Measurements from ENCODE around the gene NAGK. TPM values are rescaled to one million over a fixed set of nuclear protein-coding genes. Genes with fewer than 3 reads are reported as not detected.

The NAGK gene
- polyA plus RNA-seq, 2 donors: 356 to 374 TPM

- Histone ChIP-seq H3K9me3 (ENCODE audit: control insufficient read depth in 2 of 2, insufficient read depth in 1 of 2, low read depth in 1 of 2, low read length in 1 of 2) (no peaks in the 10 kb centered on the region), H3K4me3 (ENCODE audit: low read depth in 1 of 2, low read length in 2 of 2) (no peak overlapping the region), H3K27ac (ENCODE audit: low read depth in 2 of 2, low read length in 1 of 2) (no peak overlapping the region), H3K4me1 (ENCODE audit: control insufficient read depth in 2 of 2, insufficient read depth in 2 of 2, low read length in 1 of 2) (no peaks in the 10 kb centered on the region), H3K27me3 (ENCODE audit: control insufficient read depth in 1 of 2, insufficient read depth in 2 of 2, low read length in 2 of 2) (no peaks in the 10 kb centered on the region), H3K36me3 (ENCODE audit: control insufficient read depth in 2 of 2, insufficient read depth in 2 of 2, low read length in 1 of 2) (peaks cover 0 to 4% of the 10 kb centered on the region in 2 donors)
- 92% methylated on average over 7 of the region's 7 CpGs for WGBS, 2 donors
Measured at GRCh38 chr2:71125506-71126294, 57.3 kb downstream of the NAGK start.

- Histone ChIP-seq H3K27ac (ENCODE audit: low read depth in 2 of 2, low read length in 1 of 2) (no peak overlapping the region), H3K9me3 (ENCODE audit: control insufficient read depth in 2 of 2, insufficient read depth in 1 of 2, low read depth in 1 of 2, low read length in 1 of 2) (no peaks in the 10 kb centered on the region), H3K36me3 (ENCODE audit: control insufficient read depth in 2 of 2, insufficient read depth in 2 of 2, low read length in 1 of 2) (no peaks in the 10 kb centered on the region), H3K4me3 (ENCODE audit: low read depth in 1 of 2, low read length in 2 of 2) (no peak overlapping the region), H3K27me3 (ENCODE audit: control insufficient read depth in 1 of 2, insufficient read depth in 2 of 2, low read length in 2 of 2) (no peaks in the 10 kb centered on the region), H3K4me1 (ENCODE audit: control insufficient read depth in 2 of 2, insufficient read depth in 2 of 2, low read length in 1 of 2) (peaks cover 0 to 3% of the 10 kb centered on the region in 2 donors)
- WGBS, 2 donors: 66 to 71% methylated on average over 3 of the region's 3 CpGs
Measured at GRCh38 chr2:71126957-71127356, 58.5 kb downstream of the NAGK start.

Other genes starting within 250 kb of the NAGK start
- gene CLEC4F, start 248.0 kb upstream of the NAGK start, polyA plus RNA-seq: under 1 TPM; 0.14 to 0.51 TPM
- gene CD207, start 232.8 kb upstream of the NAGK start, polyA plus RNA-seq: 10 to 100 TPM in 1 of 2 donors, under 1 TPM in 1; 0.94 to 10.2 TPM
- gene VAX2, start 168.1 kb upstream of the NAGK start, polyA plus RNA-seq: under 1 TPM; 0.51 to 0.79 TPM
- gene ATP6V1B1, start 132.7 kb upstream of the NAGK start, polyA plus RNA-seq: under 1 TPM; 0.13 to 0.88 TPM
- 1 to 10 TPM in 1 of 2 donors, under 1 TPM in 1; 0.35 to 1.0 TPM for gene ANKRD53, start 90.0 kb upstream of the NAGK start, polyA plus RNA-seq
- gene TEX261, start 73.8 kb upstream of the NAGK start, polyA plus RNA-seq: 10 to 100 TPM; 17.5 to 23.9 TPM
- gene MCEE, start 61.6 kb downstream of the NAGK start, polyA plus RNA-seq: 10 to 100 TPM; 37.0 to 41.2 TPM
- gene MPHOSPH10, start 62.0 kb downstream of the NAGK start, polyA plus RNA-seq: 10 to 100 TPM; 29.3 to 40.5 TPM
- 1 to 10 TPM; 4.7 to 5.0 TPM for gene PAIP2B, start 158.5 kb downstream of the NAGK start, polyA plus RNA-seq

Data from esophagus (tissue), 2 donors.